ENCODE data around the gene GPR158. TPM values are rescaled to one million over a fixed set of nuclear protein-coding genes. Genes with fewer than 3 reads are reported as not detected.

Gene GPR158
- total RNA-seq, 1 donor from 2014 or later: 0.10 TPM

DNA sequence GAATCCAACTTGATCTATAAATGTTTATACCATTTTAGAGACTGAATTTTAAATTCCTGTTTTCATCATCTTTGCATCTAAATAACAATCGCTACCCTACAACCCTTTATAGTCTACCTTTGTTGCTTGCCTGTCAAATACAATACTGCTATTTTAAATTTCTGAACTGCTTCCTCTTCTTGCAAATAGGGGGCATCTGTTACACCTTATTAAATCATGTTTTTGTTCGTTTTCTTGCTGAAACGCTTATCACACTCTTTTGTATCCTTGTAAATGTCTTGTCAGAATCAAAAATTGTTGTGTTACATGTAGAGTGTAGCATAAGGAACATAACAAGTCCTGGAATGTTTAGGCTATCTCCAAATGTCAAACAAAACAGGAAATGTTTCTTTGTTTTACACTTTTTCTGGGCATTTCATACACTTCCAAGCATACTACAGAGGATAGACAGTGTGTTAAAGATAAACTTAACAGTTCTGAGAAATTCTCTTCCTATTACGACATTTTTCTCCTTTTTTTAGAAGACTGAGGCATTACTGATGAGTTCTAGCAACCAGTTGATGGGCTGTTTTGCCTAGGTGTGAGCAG, 281.3 kb downstream of the GPR158 start:
- no peaks in the 10 kb centered on the region for H3K4me1 Mint-ChIP-seq (ENCODE audit: low read depth)
- H3K4me3 Mint-ChIP-seq (ENCODE audit: low read depth): no peak overlapping the region
- no peak overlapping the region for H3K27ac Mint-ChIP-seq
- H3K27me3 Mint-ChIP-seq: no peaks in the 10 kb centered on the region
- TF ChIP-seq, protein P1, sequence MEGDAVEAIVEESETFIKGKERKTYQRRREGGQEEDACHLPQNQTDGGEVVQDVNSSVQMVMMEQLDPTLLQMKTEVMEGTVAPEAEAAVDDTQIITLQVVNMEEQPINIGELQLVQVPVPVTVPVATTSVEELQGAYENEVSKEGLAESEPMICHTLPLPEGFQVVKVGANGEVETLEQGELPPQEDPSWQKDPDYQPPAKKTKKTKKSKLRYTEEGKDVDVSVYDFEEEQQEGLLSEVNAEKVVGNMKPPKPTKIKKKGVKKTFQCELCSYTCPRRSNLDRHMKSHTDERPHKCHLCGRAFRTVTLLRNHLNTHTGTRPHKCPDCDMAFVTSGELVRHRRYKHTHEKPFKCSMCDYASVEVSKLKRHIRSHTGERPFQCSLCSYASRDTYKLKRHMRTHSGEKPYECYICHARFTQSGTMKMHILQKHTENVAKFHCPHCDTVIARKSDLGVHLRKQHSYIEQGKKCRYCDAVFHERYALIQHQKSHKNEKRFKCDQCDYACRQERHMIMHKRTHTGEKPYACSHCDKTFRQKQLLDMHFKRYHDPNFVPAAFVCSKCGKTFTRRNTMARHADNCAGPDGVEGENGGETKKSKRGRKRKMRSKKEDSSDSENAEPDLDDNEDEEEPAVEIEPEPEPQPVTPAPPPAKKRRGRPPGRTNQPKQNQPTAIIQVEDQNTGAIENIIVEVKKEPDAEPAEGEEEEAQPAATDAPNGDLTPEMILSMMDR (IDR thresholded peaks at IDR 0.05; ENCODE audit: unreplicated experiment): no peak
- no peak for DNase-seq (ENCODE audit: low spot score, unreplicated experiment)
- H3K9me3 Mint-ChIP-seq (ENCODE audit: low read depth): peaks cover 9% of the 10 kb centered on the region
- H3K36me3 Mint-ChIP-seq (ENCODE audit: insufficient read depth): peaks cover 2% of the 10 kb centered on the region

DNA sequence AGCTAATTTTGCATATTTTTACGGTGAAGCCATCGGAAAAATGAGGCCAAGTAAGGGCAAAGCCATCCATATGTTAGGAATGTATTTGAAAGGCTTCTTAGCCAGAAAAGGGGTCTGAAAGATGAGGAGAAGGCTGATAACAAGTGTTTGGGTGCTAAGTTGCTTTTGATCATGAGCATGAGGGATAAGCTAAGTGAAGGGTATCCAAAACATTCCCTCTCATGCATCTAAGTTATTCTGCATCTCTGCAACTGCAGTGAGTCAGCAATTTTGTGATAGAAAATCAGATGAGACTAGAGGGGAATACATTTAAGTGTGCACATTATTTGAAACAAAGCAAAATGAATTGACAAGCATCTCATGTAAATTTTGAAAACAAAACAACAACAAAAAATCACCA, 282.8 kb downstream of the GPR158 start:
- no peak for DNase-seq (ENCODE audit: low spot score, unreplicated experiment)
- peaks cover 9% of the 10 kb centered on the region for H3K9me3 Mint-ChIP-seq (ENCODE audit: low read depth)
- H3K4me1 Mint-ChIP-seq (ENCODE audit: low read depth): no peaks in the 10 kb centered on the region
- TF ChIP-seq, protein P1 (IDR thresholded peaks at IDR 0.05; ENCODE audit: unreplicated experiment): no peak
- no peaks in the 10 kb centered on the region for H3K27me3 Mint-ChIP-seq
- H3K36me3 Mint-ChIP-seq (ENCODE audit: insufficient read depth): peaks cover 2% of the 10 kb centered on the region
- H3K4me3 Mint-ChIP-seq (ENCODE audit: low read depth): no peak overlapping the region
- no peak overlapping the region for H3K27ac Mint-ChIP-seq

DNA sequence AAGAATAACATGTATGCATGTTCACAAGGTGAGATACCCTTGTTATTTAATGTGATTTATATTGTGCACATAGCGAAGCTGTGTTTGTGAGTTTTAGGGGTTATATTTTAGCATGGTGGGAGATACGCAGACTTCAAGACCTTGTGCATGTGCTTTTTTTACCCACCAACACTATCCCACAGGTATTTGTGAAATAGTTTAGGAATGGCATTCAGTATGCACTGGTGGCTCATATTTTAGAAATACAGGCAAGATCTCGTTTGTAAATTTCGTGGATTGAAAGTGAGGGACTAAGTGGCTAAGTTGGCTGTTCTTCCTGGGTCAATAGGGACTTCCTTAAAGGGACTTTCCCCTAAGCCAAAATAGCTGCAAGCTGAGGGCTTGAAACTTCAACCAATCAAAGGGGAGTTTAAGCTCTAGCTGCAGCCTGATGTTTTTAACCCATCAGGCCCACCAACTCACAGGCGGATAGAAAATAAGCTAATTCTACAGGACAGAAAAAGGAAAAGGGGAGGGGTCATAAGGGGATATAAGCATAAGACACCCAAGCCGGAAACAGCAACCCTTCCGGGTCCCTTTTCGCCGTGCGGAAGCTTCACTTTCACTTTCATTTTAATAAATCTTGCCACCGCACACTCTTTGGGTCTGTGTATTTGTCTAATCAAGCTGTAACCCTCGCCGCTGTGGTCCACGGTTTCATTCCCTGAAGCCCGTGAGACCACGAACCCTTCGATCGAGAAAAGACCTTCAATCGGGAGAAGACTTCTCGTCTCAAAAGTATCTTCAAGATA, 291.0 kb downstream of the GPR158 start:
- H3K4me1 Mint-ChIP-seq (ENCODE audit: low read depth): no peaks in the 10 kb centered on the region
- H3K27me3 Mint-ChIP-seq: no peaks in the 10 kb centered on the region
- no peaks in the 10 kb centered on the region for H3K9me3 Mint-ChIP-seq (ENCODE audit: low read depth)
- H3K4me3 Mint-ChIP-seq (ENCODE audit: low read depth): no peak overlapping the region
- DNase-seq (ENCODE audit: low spot score, unreplicated experiment): no peak
- no peaks in the 10 kb centered on the region for H3K36me3 Mint-ChIP-seq (ENCODE audit: insufficient read depth)
- no peak overlapping the region for H3K27ac Mint-ChIP-seq
- TF ChIP-seq, protein P1 (IDR thresholded peaks at IDR 0.05; ENCODE audit: unreplicated experiment): no peak

DNA sequence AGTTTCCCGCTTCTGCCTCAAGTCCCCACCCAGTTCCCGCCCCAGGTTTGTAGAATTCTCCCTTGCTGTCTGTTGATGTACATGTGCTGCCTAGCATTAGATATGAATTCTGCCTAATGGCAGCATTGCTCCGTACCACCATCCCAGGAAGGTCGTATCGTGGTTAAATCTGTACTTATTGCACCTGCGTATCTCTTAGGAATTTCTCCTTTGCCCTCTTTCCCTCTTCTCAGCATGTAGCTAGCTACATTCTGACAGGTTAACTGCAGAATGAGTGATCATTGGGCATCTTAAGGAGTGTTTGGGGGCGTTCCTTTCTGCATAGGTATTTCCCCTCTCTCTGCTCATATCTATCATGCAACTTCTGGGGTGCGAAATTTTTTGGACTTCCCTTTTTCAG, 293.1 kb downstream of the GPR158 start:
- no peak overlapping the region for H3K27ac Mint-ChIP-seq
- no peaks in the 10 kb centered on the region for H3K4me1 Mint-ChIP-seq (ENCODE audit: low read depth)
- H3K36me3 Mint-ChIP-seq (ENCODE audit: insufficient read depth): no peaks in the 10 kb centered on the region
- TF ChIP-seq, protein P1 (IDR thresholded peaks at IDR 0.05; ENCODE audit: unreplicated experiment): no peak
- H3K9me3 Mint-ChIP-seq (ENCODE audit: low read depth): no peaks in the 10 kb centered on the region
- no peak overlapping the region for H3K4me3 Mint-ChIP-seq (ENCODE audit: low read depth)
- H3K27me3 Mint-ChIP-seq: no peaks in the 10 kb centered on the region
- DNase-seq (ENCODE audit: low spot score, unreplicated experiment): no peak

DNA sequence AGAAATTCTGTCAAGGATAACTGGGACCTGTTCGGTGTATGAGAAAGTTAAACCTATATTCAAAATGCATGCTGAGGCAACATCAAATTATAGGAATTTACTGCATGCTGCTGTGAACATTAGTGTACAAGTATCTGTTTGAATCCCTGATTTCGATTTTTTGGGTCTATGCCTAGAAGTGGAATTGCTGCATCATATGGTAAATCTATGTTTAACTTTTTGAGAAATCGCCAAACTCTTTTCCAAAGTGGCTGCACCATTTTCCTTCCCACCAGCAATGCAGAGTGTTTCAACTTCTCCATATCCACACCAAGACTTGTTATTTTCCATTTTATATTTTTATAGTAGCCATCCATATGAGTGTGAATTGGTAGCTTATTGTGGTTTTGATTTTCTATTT, 306.7 kb downstream of the GPR158 start:
- TF ChIP-seq, protein P1 (IDR thresholded peaks at IDR 0.05; ENCODE audit: unreplicated experiment): no peak
- Mint-ChIP-seq H3K27ac (no peak overlapping the region), H3K36me3 (ENCODE audit: insufficient read depth) (no peaks in the 10 kb centered on the region), H3K4me3 (ENCODE audit: low read depth) (no peak overlapping the region), H3K9me3 (ENCODE audit: low read depth) (peaks cover 5% of the 10 kb centered on the region), H3K27me3 (peaks cover 16% of the 10 kb centered on the region), H3K4me1 (ENCODE audit: low read depth) (peaks cover 6% of the 10 kb centered on the region)
- no peak for DNase-seq (ENCODE audit: low spot score, unreplicated experiment)

Measured in progenitor cell of endocrine pancreas (in vitro differentiated cells).